OCI-LY3 (cell line): ENCODE measurements around the gene GPSM3.

ENCODE experiments used
- EZH2phosphoT487 ChIP-seq: fragments of 200-600 bp; shearing (Covaris generic); IDR thresholded peaks from 2 replicates; pipeline ENCODE4 v1.6.1; 2018; ENCODE audit warnings: antibody characterized with exemption, mixed run types, low read depth
- TF ChIP-seq, protein P1 (sequence below): fragments of 200-600, 300-600 bp; sonication (generic); IDR thresholded peaks from 2 replicates; pipeline ENCODE4 v1.5.1; 2014; ENCODE audit warnings: antibody characterized with exemption, low read length, low read depth

- TF ChIP-seq, protein P1, sequence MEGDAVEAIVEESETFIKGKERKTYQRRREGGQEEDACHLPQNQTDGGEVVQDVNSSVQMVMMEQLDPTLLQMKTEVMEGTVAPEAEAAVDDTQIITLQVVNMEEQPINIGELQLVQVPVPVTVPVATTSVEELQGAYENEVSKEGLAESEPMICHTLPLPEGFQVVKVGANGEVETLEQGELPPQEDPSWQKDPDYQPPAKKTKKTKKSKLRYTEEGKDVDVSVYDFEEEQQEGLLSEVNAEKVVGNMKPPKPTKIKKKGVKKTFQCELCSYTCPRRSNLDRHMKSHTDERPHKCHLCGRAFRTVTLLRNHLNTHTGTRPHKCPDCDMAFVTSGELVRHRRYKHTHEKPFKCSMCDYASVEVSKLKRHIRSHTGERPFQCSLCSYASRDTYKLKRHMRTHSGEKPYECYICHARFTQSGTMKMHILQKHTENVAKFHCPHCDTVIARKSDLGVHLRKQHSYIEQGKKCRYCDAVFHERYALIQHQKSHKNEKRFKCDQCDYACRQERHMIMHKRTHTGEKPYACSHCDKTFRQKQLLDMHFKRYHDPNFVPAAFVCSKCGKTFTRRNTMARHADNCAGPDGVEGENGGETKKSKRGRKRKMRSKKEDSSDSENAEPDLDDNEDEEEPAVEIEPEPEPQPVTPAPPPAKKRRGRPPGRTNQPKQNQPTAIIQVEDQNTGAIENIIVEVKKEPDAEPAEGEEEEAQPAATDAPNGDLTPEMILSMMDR: no peak
- TF ChIP-seq EZH2phosphoT487: no peak
Observed at GRCh38 chr6:32194388-32194787, 1.9 kb upstream of the GPSM3 start.
